NOMO-1 (cell line): ENCODE data around the gene IL11.

Source experiments
- DNase-seq, 2 experiments: peaks; one replicate each; lab custom pipeline; 2025; ENCODE audit not compliant: unreplicated experiment in 2 of 2; lab: John Stamatoyannopoulos, UW

Gene IL11

GRCh38 chr19:55373993-55374757 lies 3.9 kb upstream of the IL11 start:
- no peak for DNase-seq

- no peak for DNase-seq
These were observed 3.2 kb upstream of the IL11 start for GRCh38 chr19:55373306-55373992.

- no peak for DNase-seq
These were observed 2.2 kb upstream of the IL11 start for GRCh38 chr19:55372316-55373081.

GRCh38 chr19:55369653-55370304 lies 484 bp downstream of the IL11 start:
- DNase-seq: no peak

GRCh38 chr19:55368701-55369563 lies 1.3 kb downstream of the IL11 start:
- DNase-seq: no peak

GRCh38 chr19:55368106-55368505 lies 2.2 kb downstream of the IL11 start:
- no peak for DNase-seq

GRCh38 chr19:55366790-55367189 lies 3.5 kb downstream of the IL11 start:
- DNase-seq: no peak

- DNase-seq: no peak
These were observed 4.3 kb downstream of the IL11 start for GRCh38 chr19:55365964-55366363.

GRCh38 chr19:55365245-55365644 lies 5.0 kb downstream of the IL11 start:
- DNase-seq: no peak

- DNase-seq: no peak
These were observed 7.1 kb downstream of the IL11 start, which contains the start of gene GARIN5B for GRCh38 chr19:55362990-55363716. Gene GARIN5B (minus strand): TSS chr19:55363260. CDS start chr19:55363066, 194 bp downstream.

- DNase-seq: no peak
These were observed 7.9 kb downstream of the IL11 start for GRCh38 chr19:55362174-55362989.

GRCh38 chr19:55360902-55361301 lies 9.4 kb downstream of the IL11 start:
- DNase-seq: no peak

GRCh38 chr19:55358943-55359908 lies 11.0 kb downstream of the IL11 start:
- no peak for DNase-seq

GRCh38 chr19:55358493-55358892 lies 11.8 kb downstream of the IL11 start:
- no peak for DNase-seq

GRCh38 chr19:55355213-55355821 lies 14.9 kb downstream of the IL11 start:
- no peak for DNase-seq

- no peak for DNase-seq
These were observed 15.5 kb downstream of the IL11 start, which contains the start of gene COX6B2 for GRCh38 chr19:55354698-55355212. Gene COX6B2 (minus strand): TSS chr19:55354719. CDS start chr19:55354521, 198 bp downstream.
